ENCODE results near the gene AKR1C1. TPM values are rescaled to one million over a fixed set of nuclear protein-coding genes. Genes with fewer than 3 reads are reported as not detected.
"Not testable (repeated sequence)": the region's sequence is repeated elsewhere in the genome, so short reads cannot be mapped to it uniquely, and the experiment has no call there.

The AKR1C1 gene
- total and polyA plus RNA-seq, 2 of the 4 experiments (the other 2 are of a cell fraction), result 5.0 to 5.4 TPM

- H3K36me3 ChIP-seq (ENCODE audit: control insufficient read depth, insufficient read depth, low read length); H3K4ac ChIP-seq (ENCODE audit: low read depth, low read length); H3K18ac ChIP-seq (ENCODE audit: low read depth, low read length); H2BK15ac ChIP-seq (ENCODE audit: low read depth, low read length); CTCF ChIA-PET; H3K9me1 ChIP-seq (ENCODE audit: insufficient read depth, low read length); H3K9me3 ChIP-seq (ENCODE audit: control insufficient read depth, insufficient read depth, low read length); H2BK20ac ChIP-seq (ENCODE audit: low read depth, low read length); H3K14ac ChIP-seq (replicated peaks; ENCODE audit: low read depth, low read length); H3K4me3 ChIP-seq (ENCODE audit: insufficient read depth, low read depth, low read length); DNase-seq; H2AK9ac ChIP-seq (replicated peaks; ENCODE audit: low read depth, low read length, poor library complexity); H4K8ac ChIP-seq (ENCODE audit: low read depth in 2 of 2, low read length in 2 of 2); intact Hi-C loops (cut with micrococcal nuclease); H2BK120ac ChIP-seq (ENCODE audit: low read depth, low read length); BruUV-seq (replicated peaks); H4K5ac ChIP-seq (ENCODE audit: low read depth, low read length); ATAC-seq (ENCODE audit: low read depth); H4K20me1 ChIP-seq (ENCODE audit: insufficient read depth, low read length); dilution Hi-C loops (cut with HindIII; ENCODE audit: low sequenced_read_pairs, unreplicated experiment); H3K27me3 ChIP-seq (ENCODE audit: control insufficient read depth, insufficient read depth, low read length); H3K27ac ChIP-seq (ENCODE audit: insufficient read depth, low read length); H4K91ac ChIP-seq (ENCODE audit: insufficient read depth, low read depth, low read length); H3K9ac ChIP-seq (ENCODE audit: low read depth, low read length); H3K4me2 ChIP-seq (ENCODE audit: low read depth, low read length); H3K56ac ChIP-seq (ENCODE audit: extremely low read depth, insufficient read depth, low read length); H3K23ac ChIP-seq (ENCODE audit: low read depth, low read length); H2AK5ac ChIP-seq (ENCODE audit: low read depth, low read length); H2BK5ac ChIP-seq (ENCODE audit: low read depth, low read length, poor library complexity, severe bottlenecking); H3K79me1 ChIP-seq (ENCODE audit: low read depth in 1 of 2, low read length in 2 of 2); H2AFZ ChIP-seq (replicated peaks; ENCODE audit: low read length, poor library complexity); in situ Hi-C loops (cut with MboI; ENCODE audit: low sequenced_read_pairs); H3K4me1 ChIP-seq (ENCODE audit: control insufficient read depth, insufficient read depth, low read length): not testable (repeated sequence)
- POLR2A ChIA-PET (ENCODE audit: unreplicated experiment), result interaction anchor here (0.6 kb wide), 1 partner anchor 21 kb away, joined by 16 read pairs; no protein-coding TSS in a partner anchor
- WGBS, 2 experiments (ENCODE audit: extremely low coverage in 2 of 2, insufficient read length in 1 of 2), result 100% methylated on average over 1 of the region's 4 CpGs; no CpG with 5 or more reads in 1 of the 2 experiments
These were observed 68.4 kb downstream of the AKR1C1 start for GRCh38 chr10:5031588-5031987.

GRCh38 chr10:5032444-5032843 is 69.2 kb downstream of the AKR1C1 start:
- H2AK9ac ChIP-seq (replicated peaks; ENCODE audit: low read depth, low read length, poor library complexity); H3K14ac ChIP-seq (replicated peaks; ENCODE audit: low read depth, low read length); in situ Hi-C loops (cut with MboI; ENCODE audit: low sequenced_read_pairs); H3K27me3 ChIP-seq (ENCODE audit: control insufficient read depth, insufficient read depth, low read length); H3K4me3 ChIP-seq (ENCODE audit: insufficient read depth, low read depth, low read length); H4K5ac ChIP-seq (ENCODE audit: low read depth, low read length); H3K4me2 ChIP-seq (ENCODE audit: low read depth, low read length); H2BK120ac ChIP-seq (ENCODE audit: low read depth, low read length); intact Hi-C loops (cut with micrococcal nuclease); H4K8ac ChIP-seq (ENCODE audit: low read depth in 2 of 2, low read length in 2 of 2); H3K9me3 ChIP-seq (ENCODE audit: control insufficient read depth, insufficient read depth, low read length); H3K4me1 ChIP-seq (ENCODE audit: control insufficient read depth, insufficient read depth, low read length); H3K9me1 ChIP-seq (ENCODE audit: insufficient read depth, low read length); H3K9ac ChIP-seq (ENCODE audit: low read depth, low read length); POLR2A ChIA-PET (ENCODE audit: unreplicated experiment); H4K91ac ChIP-seq (ENCODE audit: insufficient read depth, low read depth, low read length); H4K20me1 ChIP-seq (ENCODE audit: insufficient read depth, low read length); DNase-seq; H2BK5ac ChIP-seq (ENCODE audit: low read depth, low read length, poor library complexity, severe bottlenecking); H2AFZ ChIP-seq (replicated peaks; ENCODE audit: low read length, poor library complexity); H3K23ac ChIP-seq (ENCODE audit: low read depth, low read length); H3K27ac ChIP-seq (ENCODE audit: insufficient read depth, low read length); H3K4ac ChIP-seq (ENCODE audit: low read depth, low read length); ATAC-seq (ENCODE audit: low read depth); H3K56ac ChIP-seq (ENCODE audit: extremely low read depth, insufficient read depth, low read length); H3K18ac ChIP-seq (ENCODE audit: low read depth, low read length); H2AK5ac ChIP-seq (ENCODE audit: low read depth, low read length); BruUV-seq (replicated peaks); dilution Hi-C loops (cut with HindIII; ENCODE audit: low sequenced_read_pairs, unreplicated experiment); H2BK20ac ChIP-seq (ENCODE audit: low read depth, low read length); H2BK15ac ChIP-seq (ENCODE audit: low read depth, low read length); H3K36me3 ChIP-seq (ENCODE audit: control insufficient read depth, insufficient read depth, low read length); H3K79me1 ChIP-seq (ENCODE audit: low read depth in 1 of 2, low read length in 2 of 2): not testable (repeated sequence)
- WGBS, 2 experiments (ENCODE audit: extremely low coverage in 2 of 2, insufficient read length in 1 of 2), result 92% methylated on average over 6 of the region's 22 CpGs; no CpG with 5 or more reads in 1 of the 2 experiments
- CTCF ChIA-PET, result interaction anchor here (0.6 kb wide), 1 partner anchor 55 kb away, joined by 3 read pairs; no protein-coding TSS in a partner anchor

All from IMR-90 (cell line).